RWPE1 (cell line): ENCODE results near the gene MAGI1.

Experiments
- CTCF ChIA-PET: fragments of 350-600 bp; sonication (Branson Sonifier 250); formaldehyde crosslinking; extraction: SDS; loops from one replicate; lab custom pipeline; 2021; lab: Yijun Ruan, JAX
- POLR2A ChIA-PET: fragments of 400-600 bp; formaldehyde crosslinking; extraction: SDS; loops from one replicate; lab custom pipeline; 2020; ENCODE audit warnings: antibody characterized with exemption; ENCODE audit not compliant: low non-redundant PET; lab: Yijun Ruan, JAX
- DNase-seq: peaks from one replicate; pipeline ENCODE4 v3.0.0; 2012; ENCODE audit warnings: low spot score
- H3K27ac ChIP-seq: fragments of 450-650 bp; 2 replicates; pipeline ENCODE4 v1.5.1; 2017
- CTCF ChIP-seq: fragments of 450-650 bp; conservative IDR thresholded peaks from 2 replicates; pipeline ENCODE4 v1.5.1; 2017; ENCODE audit warnings: low read depth, mild to moderate bottlenecking

MAGI1 gene

GRCh38 chr3:65938147-65938546 lies 100.6 kb downstream of the MAGI1 start:
- ChIA-PET POLR2A (no interaction called here), CTCF (no interaction called here)
- no peak for TF ChIP-seq CTCF

GRCh38 chr3:65936908-65937638 lies 101.6 kb downstream of the MAGI1 start:
- POLR2A ChIA-PET, result no interaction called here
- CTCF ChIA-PET, result interaction anchor here (0.6 kb wide), 1 partner anchor 40 kb away, joined by 3 read pairs; no protein-coding TSS in a partner anchor
- no peak overlapping the region for H3K27ac ChIP-seq
- TF ChIP-seq CTCF, result no peak
- no peak for DNase-seq

More at GRCh38 chr3:65938147-65938546, 100.6 kb downstream of the MAGI1 start:
- no peak overlapping the region for H3K27ac ChIP-seq
- DNase-seq, result no peak

- ChIA-PET POLR2A (no interaction called here), CTCF (no interaction called here)
- no peak for DNase-seq
- no peak for TF ChIP-seq CTCF
- no peak overlapping the region for H3K27ac ChIP-seq
These were observed 103.0 kb downstream of the MAGI1 start for GRCh38 chr3:65935724-65936123.

GRCh38 chr3:65930648-65931047 lies 108.1 kb downstream of the MAGI1 start:
- DNase-seq, result no peak
- POLR2A ChIA-PET, result no interaction called here
- no peak for TF ChIP-seq CTCF
- CTCF ChIA-PET, result interaction anchor here (0.6 kb wide), 1 partner anchor 82 kb away, joined by 4 read pairs; no protein-coding TSS in a partner anchor
- no peak overlapping the region for H3K27ac ChIP-seq

- ChIA-PET POLR2A (no interaction called here), CTCF (interaction anchor here (0.6 kb wide), 1 partner anchor 353 kb away, joined by 4 read pairs; no protein-coding TSS in a partner anchor)
- no peak overlapping the region for H3K27ac ChIP-seq
- no peak for TF ChIP-seq CTCF
- no peak for DNase-seq
These were observed 110.6 kb downstream of the MAGI1 start for GRCh38 chr3:65928110-65928509.

GRCh38 chr3:65927576-65927975 lies 111.1 kb downstream of the MAGI1 start:
- no peak for TF ChIP-seq CTCF
- H3K27ac ChIP-seq, result no peak overlapping the region
- no peak for DNase-seq
- ChIA-PET CTCF (no interaction called here), POLR2A (no interaction called here)
